OCI-LY3 (cell line): ENCODE data around the gene FOXF2.

Experiments used
- H2AFZ ChIP-seq: fragments of 200-600, 300-600 bp; shearing (Covaris generic); 2 replicates; pipeline ENCODE4 v1.6.0; 2014; ENCODE audit warnings: antibody characterized with exemption, low read depth, low read length
- H3K27ac ChIP-seq: fragments of 200-600, 300-600 bp; sonication (generic); 2 replicates; pipeline ENCODE4 v1.5.1; 2014; ENCODE audit warnings: mild to moderate bottlenecking, low read length, moderate library complexity, mixed read lengths
- H3K27me3 ChIP-seq: fragments of 200-600, 300-600 bp; sonication (generic); 2 replicates; pipeline ENCODE4 v1.6.1; 2014; ENCODE audit warnings: low read depth, low read length, mixed read lengths
- H3K36me3 ChIP-seq: fragments of 200-600, 300-600 bp; sonication (generic); replicated peaks from 2 replicates; pipeline ENCODE3; 2014; ENCODE audit warnings: low read depth, low read length, mixed read lengths
- H3K4me1 ChIP-seq: fragments of 300-600, 200-600 bp; sonication (generic); 2 replicates; pipeline ENCODE4 v1.6.1; 2014; ENCODE audit warnings: low read length, mixed read lengths
- H3K4me2 ChIP-seq: fragments of 200-600, 300-600 bp; sonication (generic); 2 replicates; pipeline ENCODE4 v1.6.1; 2014; ENCODE audit warnings: low read length, mixed read lengths
- H3K4me3 ChIP-seq: fragments of 300-600, 200-600 bp; sonication (generic); 2 replicates; pipeline ENCODE4 v1.5.1; 2014; ENCODE audit warnings: antibody characterized with exemption, mild to moderate bottlenecking, low read length, moderate library complexity
- H3K79me2 ChIP-seq: fragments of 300-600, 200-600 bp; shearing (Covaris generic); 2 replicates; pipeline ENCODE4 v1.6.1; 2014; ENCODE audit warnings: mild to moderate bottlenecking, low read length, mixed read lengths
- H3K9ac ChIP-seq: fragments of 300-600, 200-600 bp; shearing (Covaris generic); 2 replicates; pipeline ENCODE4 v1.6.0; 2014; ENCODE audit warnings: mild to moderate bottlenecking, low read length, moderate library complexity
- H3K9me3 ChIP-seq: fragments of 200-600, 300-600 bp; shearing (Covaris generic); 2 replicates; pipeline ENCODE4 v1.6.1; 2014; ENCODE audit warnings: low read length, mixed read lengths; ENCODE audit not compliant: insufficient read depth
- H4K20me1 ChIP-seq: fragments of 200-600, 300-600 bp; sonication (generic); 2 replicates; pipeline ENCODE4 v1.6.1; 2016; ENCODE audit warnings: low read length, mixed read lengths; ENCODE audit not compliant: insufficient read depth
- CTCF ChIP-seq: fragments of 200-600, 300-600 bp; sonication (generic); IDR thresholded peaks from 2 replicates; pipeline ENCODE4 v1.5.1; 2014; ENCODE audit warnings: antibody characterized with exemption, low read length, low read depth
- EZH2phosphoT487 ChIP-seq: fragments of 200-600 bp; shearing (Covaris generic); IDR thresholded peaks from 2 replicates; pipeline ENCODE4 v1.6.1; 2018; ENCODE audit warnings: antibody characterized with exemption, mixed run types, low read depth

Gene FOXF2

DNA sequence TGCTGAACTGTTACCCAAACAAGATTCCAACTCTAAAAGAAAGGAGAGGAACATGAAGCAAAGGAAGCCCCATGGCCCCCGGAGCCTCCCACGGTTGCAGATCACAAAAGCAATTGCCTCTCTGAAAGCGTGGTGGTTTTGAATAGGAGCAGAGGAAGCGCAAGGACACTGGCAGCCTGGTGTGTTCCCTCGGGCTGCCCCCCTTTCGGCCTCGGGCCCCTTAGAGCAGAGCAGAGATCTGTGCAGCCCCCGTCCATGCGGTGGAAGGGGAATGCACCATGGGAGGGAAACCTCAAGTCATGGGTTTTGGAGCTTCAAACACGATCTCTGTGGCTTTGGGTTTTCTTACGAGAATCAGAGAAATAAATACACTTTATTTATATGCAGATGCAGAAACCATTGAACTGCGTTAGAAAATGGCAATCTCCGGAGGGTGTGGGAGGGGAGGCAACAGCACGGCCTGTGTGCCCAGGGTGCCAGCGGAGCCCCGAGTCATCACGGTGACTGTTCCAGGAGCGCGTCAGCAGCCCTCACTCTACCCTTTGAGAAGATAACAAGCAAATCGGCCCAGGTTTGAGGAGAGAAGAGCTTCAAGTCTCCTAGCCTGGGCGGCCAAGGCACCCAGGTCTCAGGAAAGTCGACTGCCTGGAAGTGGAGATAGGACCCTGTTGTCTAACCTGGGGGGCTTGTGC lies 20.5 kb downstream of the FOXF2 start:
- Histone ChIP-seq H3K27me3 (no peaks in the 10 kb centered on the region), H3K36me3 (no peaks in the 10 kb centered on the region), H3K9ac (no peak overlapping the region), H3K9me3 (no peaks in the 10 kb centered on the region), H3K27ac (no peak overlapping the region), H3K4me2 (no peak overlapping the region), H3K4me1 (no peaks in the 10 kb centered on the region), H4K20me1 (no peaks in the 10 kb centered on the region), H2AFZ (no peak overlapping the region), H3K79me2 (no peaks in the 10 kb centered on the region), H3K4me3 (no peak overlapping the region)
- TF ChIP-seq CTCF (no peak), EZH2phosphoT487 (no peak)

GRCh38 chr6:1412901-1413300 lies 23.5 kb downstream of the FOXF2 start:
- no peaks in the 10 kb centered on the region for H3K36me3 ChIP-seq
- H3K4me3 ChIP-seq = no peak overlapping the region
- no peaks in the 10 kb centered on the region for H3K27me3 ChIP-seq

DNA sequence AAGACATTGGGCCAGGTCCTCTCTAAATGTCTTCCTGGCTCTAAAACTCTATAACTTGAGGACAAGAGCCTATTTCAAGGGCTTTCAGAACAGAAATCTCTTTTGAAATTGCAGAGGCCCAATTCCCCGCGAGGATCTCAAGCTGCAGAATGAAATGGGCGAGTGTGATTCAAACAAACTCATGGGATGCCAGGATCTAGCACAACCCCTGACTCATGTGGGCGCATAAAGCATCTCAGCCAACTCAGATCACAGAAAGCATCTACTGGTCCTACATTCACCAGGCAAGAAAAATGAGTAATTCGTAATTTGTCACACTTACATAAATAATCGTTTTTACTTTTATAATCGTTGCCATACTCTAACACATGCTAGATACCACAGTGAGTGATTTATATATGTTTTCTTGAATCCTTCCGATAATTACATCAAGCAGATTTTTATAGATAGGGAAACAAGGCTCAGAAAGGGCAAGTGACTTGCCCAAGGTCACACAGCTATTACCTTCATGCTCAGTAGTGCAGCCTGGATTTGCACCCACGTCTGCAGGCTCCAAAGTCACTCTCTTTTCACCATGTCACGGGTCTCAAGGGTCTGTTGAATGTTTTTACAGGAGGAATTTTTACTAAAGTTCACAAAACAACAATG lies 26.2 kb downstream of the FOXF2 start:
- no peaks in the 10 kb centered on the region for H4K20me1 ChIP-seq
- no peak overlapping the region for H3K9ac ChIP-seq
- H3K36me3 ChIP-seq = no peaks in the 10 kb centered on the region
- H3K4me1 ChIP-seq = no peaks in the 10 kb centered on the region
- no peak overlapping the region for H2AFZ ChIP-seq
- H3K4me2 ChIP-seq = no peak overlapping the region
- no peak overlapping the region for H3K4me3 ChIP-seq
- no peaks in the 10 kb centered on the region for H3K9me3 ChIP-seq
- no peaks in the 10 kb centered on the region for H3K79me2 ChIP-seq
- H3K27me3 ChIP-seq = no peaks in the 10 kb centered on the region
- TF ChIP-seq CTCF (no peak), EZH2phosphoT487 (no peak)
- no peak overlapping the region for H3K27ac ChIP-seq

More at GRCh38 chr6:1412901-1413300, 23.5 kb downstream of the FOXF2 start:
- Histone ChIP-seq H3K4me2 (no peak overlapping the region), H3K79me2 (no peaks in the 10 kb centered on the region), H3K27ac (no peak overlapping the region), H3K9me3 (no peaks in the 10 kb centered on the region), H2AFZ (no peak overlapping the region), H3K9ac (no peak overlapping the region), H3K4me1 (no peaks in the 10 kb centered on the region), H4K20me1 (no peaks in the 10 kb centered on the region)
- TF ChIP-seq CTCF (no peak), EZH2phosphoT487 (no peak)

DNA sequence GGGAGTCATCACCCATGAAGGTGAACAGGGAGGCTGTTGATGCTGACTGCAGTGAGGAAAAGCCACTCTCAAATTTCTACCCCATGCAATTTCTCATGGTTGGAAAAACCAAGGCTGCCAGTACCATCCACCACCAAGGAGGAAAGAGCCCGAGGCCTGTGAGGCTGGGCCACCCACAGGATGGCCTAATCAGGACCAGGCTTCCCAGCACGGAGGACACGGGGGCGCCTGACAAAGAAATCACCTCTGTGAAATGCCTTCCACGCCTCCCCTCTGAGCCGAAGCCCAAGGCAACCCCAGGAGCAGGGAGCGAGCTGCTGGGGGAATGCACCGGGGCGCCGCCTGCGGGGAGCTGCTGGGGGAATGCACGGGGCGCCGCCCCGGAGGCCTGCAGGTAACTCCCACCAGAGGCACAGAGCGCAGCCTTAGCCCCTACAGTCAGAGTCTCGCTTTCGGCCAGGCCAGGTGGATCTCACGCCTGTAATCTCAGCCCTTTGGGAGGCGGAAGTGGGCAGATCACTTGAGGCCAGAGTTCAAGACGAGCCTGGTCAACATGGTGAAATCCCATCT lies 26.9 kb downstream of the FOXF2 start:
- H3K27ac ChIP-seq = no peak overlapping the region
- H3K4me3 ChIP-seq = no peak overlapping the region
- TF ChIP-seq CTCF (no peak), EZH2phosphoT487 (no peak)
- no peaks in the 10 kb centered on the region for H4K20me1 ChIP-seq
- no peaks in the 10 kb centered on the region for H3K27me3 ChIP-seq
- no peaks in the 10 kb centered on the region for H3K79me2 ChIP-seq
- no peaks in the 10 kb centered on the region for H3K4me1 ChIP-seq
- H3K9ac ChIP-seq = no peak overlapping the region
- no peak overlapping the region for H3K4me2 ChIP-seq
- no peaks in the 10 kb centered on the region for H3K36me3 ChIP-seq
- H2AFZ ChIP-seq = no peak overlapping the region
- H3K9me3 ChIP-seq = no peaks in the 10 kb centered on the region
